Measurements from ENCODE around the gene TOPORS.
"Not testable (repeated sequence)": the region's sequence is repeated elsewhere in the genome, so short reads cannot be mapped to it uniquely, and the experiment has no call there.

Gene TOPORS

GRCh38 chr9:32570262-32570661 is 17.9 kb upstream of the TOPORS start:
- DNase-seq (ENCODE audit: insufficient read length, low spot score) (no peak), FAIRE-seq (no peak)

- no peak for DNase-seq (ENCODE audit: insufficient read length, low spot score)
- FAIRE-seq, result no peak
These were observed 14.4 kb upstream of the TOPORS start for GRCh38 chr9:32566770-32567169.

- DNase-seq (ENCODE audit: insufficient read length, low spot score) (no peak), FAIRE-seq (no peak)
These were observed 13.6 kb upstream of the TOPORS start for GRCh38 chr9:32565967-32566366.

DNA sequence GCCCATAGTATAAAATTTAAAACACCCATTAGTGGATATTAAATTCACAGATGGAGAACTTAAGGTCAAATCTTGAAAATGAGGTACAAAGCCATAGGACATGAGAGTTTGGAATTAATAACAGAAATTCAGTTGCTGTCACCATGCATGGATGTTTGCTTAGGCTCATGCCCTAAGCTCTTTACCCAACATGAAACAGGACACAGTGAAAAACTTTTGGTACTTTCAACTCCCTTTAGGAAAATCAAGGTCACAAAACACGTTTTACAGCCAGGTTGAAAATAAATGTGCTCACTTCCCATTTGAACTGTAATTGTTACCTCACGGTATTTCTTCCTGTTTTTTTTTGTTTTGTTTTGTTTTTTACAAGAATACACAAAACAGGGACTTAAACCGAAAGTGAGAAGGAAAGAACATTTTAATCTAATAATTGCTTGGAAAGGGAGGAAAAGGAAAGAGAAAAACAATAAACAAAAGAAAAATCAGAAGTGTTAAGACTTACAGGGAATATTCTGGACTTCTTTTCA is 6.1 kb upstream of the TOPORS start:
- FAIRE-seq, result no peak
- DNase-seq (ENCODE audit: insufficient read length, low spot score), result no peak

GRCh38 chr9:32554591-32554990 is 2.2 kb upstream of the TOPORS start:
- no peak for DNase-seq (ENCODE audit: insufficient read length, low spot score)
- no peak for FAIRE-seq

DNA sequence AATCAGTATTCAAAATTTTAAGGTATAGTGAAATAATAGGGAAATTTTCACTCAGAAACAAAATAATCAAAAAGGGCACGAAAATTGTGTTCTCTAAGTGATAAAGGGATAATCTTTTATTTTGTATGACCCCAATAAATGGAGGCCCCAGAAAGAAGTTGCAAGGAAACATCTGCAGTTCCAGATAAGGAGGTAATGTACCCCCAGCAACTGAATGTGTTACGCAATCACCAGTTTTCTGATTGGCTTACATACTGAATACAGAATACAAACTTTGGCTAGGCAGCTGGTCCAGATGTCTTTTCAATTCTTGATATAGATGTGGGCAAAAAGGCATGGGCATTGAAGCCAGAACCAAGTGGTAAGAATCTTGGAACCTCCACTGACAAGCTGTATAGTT is 1.7 kb upstream of the TOPORS start:
- FAIRE-seq (no peak), DNase-seq (ENCODE audit: insufficient read length, low spot score) (no peak)

DNA sequence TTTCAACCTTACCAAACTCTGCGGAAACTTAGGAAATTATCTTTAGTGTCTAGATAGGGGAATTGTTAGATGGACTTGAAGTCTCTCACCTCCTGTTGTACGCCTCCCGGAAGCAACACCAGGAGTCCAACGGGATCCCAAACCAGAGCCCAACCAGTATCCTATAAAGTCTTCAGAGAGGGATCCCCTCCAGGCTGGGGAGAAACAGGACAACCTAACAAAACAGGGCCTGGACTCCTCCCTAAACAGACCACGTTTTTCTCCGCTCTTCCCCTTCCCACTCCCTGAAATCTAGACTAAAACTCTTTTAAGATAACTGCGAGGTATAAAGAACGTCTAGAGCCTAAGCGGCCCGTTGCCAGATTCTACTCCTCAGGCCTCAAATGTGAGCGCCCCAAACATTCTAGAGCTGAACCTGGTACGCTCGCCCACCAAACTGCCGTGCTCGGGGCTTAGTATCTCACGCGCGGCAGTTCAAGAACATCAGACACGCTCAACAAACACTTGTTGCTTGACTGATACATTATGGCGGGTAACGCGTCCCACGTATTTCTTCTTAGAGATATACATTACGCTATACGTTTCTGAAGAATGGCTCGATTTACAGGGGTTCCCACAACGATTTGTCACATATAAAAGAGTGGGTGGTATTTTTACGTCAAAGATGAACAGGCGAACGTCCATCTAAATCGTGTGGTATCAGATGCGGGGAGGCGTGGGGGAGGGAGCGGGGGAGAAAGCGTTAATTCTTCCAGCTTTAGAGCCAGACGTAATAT is 922 bp downstream of the TOPORS start:
- no peak for FAIRE-seq

GRCh38 chr9:32550562-32551275 is 1.7 kb downstream of the TOPORS start:
- DNase-seq (ENCODE audit: insufficient read length, low spot score), result peak; percentile 88
- FAIRE-seq, result peak; percentile 44

More for the DNA sequence above, 922 bp downstream of the TOPORS start:
- DNase-seq (ENCODE audit: insufficient read length, low spot score), result no peak

DNA sequence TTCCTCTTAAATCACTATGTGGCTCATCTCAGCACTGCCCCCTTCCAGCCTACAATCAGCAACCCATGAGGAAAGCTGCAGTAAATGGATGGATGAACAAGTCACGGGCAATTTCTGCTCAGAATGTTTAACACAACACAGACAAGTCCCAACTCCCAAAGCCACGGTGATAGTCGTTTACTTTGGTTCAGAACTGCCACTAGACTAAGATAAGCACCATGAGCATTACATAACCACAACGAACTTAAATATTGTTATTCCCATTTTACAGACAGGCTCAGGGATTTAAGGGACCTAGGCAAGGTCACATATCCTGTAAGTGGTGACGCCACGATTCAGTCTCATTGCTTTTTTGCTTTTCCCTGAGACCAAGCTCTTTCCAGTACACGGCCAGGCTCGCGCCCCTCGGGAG is 2.2 kb downstream of the TOPORS start:
- no peak for FAIRE-seq
- no peak for DNase-seq (ENCODE audit: insufficient read length, low spot score)

- DNase-seq (ENCODE audit: insufficient read length, low spot score); FAIRE-seq: not testable (repeated sequence)
These were observed 4.2 kb downstream of the TOPORS start for GRCh38 chr9:32548213-32548612.

DNA sequence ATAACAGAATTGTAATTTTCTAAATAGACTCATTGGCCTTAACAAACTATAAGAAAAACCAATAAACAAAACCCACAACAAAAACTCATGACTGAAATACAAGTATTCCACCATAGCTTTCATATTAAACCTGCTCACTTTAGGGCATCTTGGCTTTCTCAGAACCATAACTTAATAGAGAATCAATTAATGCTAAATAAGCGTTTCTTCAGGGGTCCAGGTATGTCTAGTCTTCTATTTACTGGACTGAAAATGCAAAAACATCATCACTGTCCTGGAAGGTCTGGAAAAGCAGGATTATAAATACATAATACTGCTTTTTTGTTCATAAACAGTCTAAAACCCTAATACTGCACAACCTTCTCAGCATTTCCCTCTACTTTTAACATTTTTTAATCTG is 6.5 kb downstream of the TOPORS start:
- no peak for DNase-seq (ENCODE audit: insufficient read length, low spot score)
- no peak for FAIRE-seq

- DNase-seq (ENCODE audit: insufficient read length, low spot score), result no peak
- no peak for FAIRE-seq
These were observed 9.3 kb downstream of the TOPORS start for GRCh38 chr9:32543047-32543446.

DNA sequence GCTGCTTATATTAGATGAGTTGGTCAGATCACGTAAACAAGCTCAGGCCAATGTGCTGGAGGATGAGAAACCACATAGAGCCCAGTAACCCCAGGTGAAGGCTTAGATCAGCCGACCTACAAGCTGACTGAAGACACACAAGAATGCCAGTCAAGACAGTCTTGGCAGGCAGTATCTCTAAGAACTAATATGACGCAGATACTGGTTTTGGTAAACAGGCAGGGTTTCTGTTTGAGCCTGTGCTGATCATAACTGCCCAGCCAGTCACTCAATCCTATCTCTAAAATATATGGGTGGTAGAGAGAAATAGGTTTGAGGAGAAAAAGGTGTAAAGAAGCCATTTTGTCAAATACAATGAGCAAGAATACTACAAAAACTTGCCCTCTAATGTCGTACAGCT is 18.6 kb downstream of the TOPORS start:
- DNase-seq (ENCODE audit: insufficient read length, low spot score) (no peak), FAIRE-seq (no peak)

GRCh38 chr9:32533336-32533735 is 19.1 kb downstream of the TOPORS start:
- DNase-seq (ENCODE audit: insufficient read length, low spot score), result no peak
- no peak for FAIRE-seq

- FAIRE-seq, result no peak
These were observed 25.7 kb downstream of the TOPORS start for GRCh38 chr9:32526707-32527048.

GRCh38 chr9:32526041-32526706 is 26.2 kb downstream of the TOPORS start, which contains the start of gene RIGI:
RIGI (minus strand) TSS chr9:32526196; CDS start chr9:32526166, 30 bp downstream.
- DNase-seq (ENCODE audit: insufficient read length, low spot score) (peak; percentile 52), FAIRE-seq (no peak)

More at GRCh38 chr9:32526707-32527048, 25.7 kb downstream of the TOPORS start:
- no peak for DNase-seq (ENCODE audit: insufficient read length, low spot score)

GRCh38 chr9:32525709-32526030 is 26.7 kb downstream of the TOPORS start:
- no peak for DNase-seq (ENCODE audit: insufficient read length, low spot score)
- no peak for FAIRE-seq

- DNase-seq (ENCODE audit: insufficient read length, low spot score) (no peak), FAIRE-seq (no peak)
These were observed 27.3 kb downstream of the TOPORS start for GRCh38 chr9:32524892-32525708.

DNA sequence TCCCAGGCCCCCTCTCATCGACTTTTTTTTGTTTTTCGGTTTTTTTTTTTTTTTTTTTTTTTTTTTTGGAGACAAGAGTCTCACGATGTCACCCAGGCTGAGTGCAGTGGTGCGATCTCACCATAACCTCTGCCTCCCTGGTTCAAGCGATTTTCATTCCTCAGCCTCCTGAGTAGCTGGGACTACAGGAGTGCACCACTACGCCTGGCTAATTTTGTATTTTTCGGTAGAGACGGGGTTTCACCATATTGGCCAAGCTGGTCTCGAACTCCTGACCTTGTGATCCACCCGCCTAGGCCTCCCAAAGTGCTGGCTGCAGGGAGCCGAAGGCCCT is 27.9 kb downstream of the TOPORS start:
- not testable (repeated sequence) for FAIRE-seq; DNase-seq (ENCODE audit: insufficient read length, low spot score)

GRCh38 chr9:32523910-32524309 is 28.5 kb downstream of the TOPORS start:
- FAIRE-seq (no peak), DNase-seq (ENCODE audit: insufficient read length, low spot score) (no peak)

GRCh38 chr9:32518276-32518675 is 34.1 kb downstream of the TOPORS start:
- no peak for FAIRE-seq
- no peak for DNase-seq (ENCODE audit: insufficient read length, low spot score)

Data from HTR-8/SVneo (cell line).